Astrocyte (in vitro differentiated cells and primary cell): ENCODE measurements around the gene RNF167.

Experiments used
- CTCF ChIP-seq: IDR thresholded peaks from 2 replicates; pipeline ENCODE4 v1.5.1; 2011; ENCODE audit warnings: low read depth, mild to moderate bottlenecking, inconsistent platforms, low read length, moderate library complexity; ENCODE audit not compliant: insufficient read depth
- EZH2 ChIP-seq: IDR thresholded peaks from 2 replicates; pipeline ENCODE4 v1.6.1; 2012; ENCODE audit warnings: mild to moderate bottlenecking, low read length, inconsistent platforms; ENCODE audit not compliant: insufficient read depth

GRCh38 chr17:4947010-4947410, 6.9 kb downstream of the RNF167 start:
- TF ChIP-seq CTCF (no peak), EZH2 (no peak)
